NCI-H748 (cell line): Measurements from ENCODE around the gene DNAH10.
A peak's percentile ranks its signal among the peaks of the same experiment; 100 is the strongest.
"Not testable (repeated sequence)": the region's sequence is repeated elsewhere in the genome, so short reads cannot be mapped to it uniquely, and the experiment has no call there.

ENCODE experiments used
- DNase-seq: peaks from one replicate; lab custom pipeline; 2025; ENCODE audit not compliant: unreplicated experiment; lab: John Stamatoyannopoulos, UW

Gene DNAH10

GRCh38 chr12:123748161-123748560 lies 13.9 kb upstream of the DNAH10 start:
- DNase-seq, result no peak

- no peak for DNase-seq
These were observed 13.4 kb upstream of the DNAH10 start for GRCh38 chr12:123748661-123749060.

DNA sequence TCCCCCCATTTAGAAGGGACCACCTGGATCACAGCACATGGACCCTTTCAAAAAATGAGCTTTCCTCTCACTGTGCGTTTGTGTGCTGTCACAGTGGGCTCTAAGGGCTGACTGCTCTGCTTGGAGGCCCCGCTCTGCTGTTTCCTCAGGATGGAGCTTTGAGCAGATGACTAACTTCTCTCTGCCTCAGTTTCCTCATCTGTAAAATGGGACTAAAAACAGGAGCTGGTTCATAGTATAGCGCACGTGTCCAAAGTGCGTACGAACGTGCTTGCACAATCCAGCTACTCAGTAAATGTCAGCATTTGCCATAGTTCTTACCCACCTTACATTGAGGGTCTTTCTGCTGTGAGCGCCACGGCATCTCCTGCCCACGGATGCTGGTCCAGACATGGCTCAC lies 12.7 kb upstream of the DNAH10 start:
- no peak for DNase-seq

DNA sequence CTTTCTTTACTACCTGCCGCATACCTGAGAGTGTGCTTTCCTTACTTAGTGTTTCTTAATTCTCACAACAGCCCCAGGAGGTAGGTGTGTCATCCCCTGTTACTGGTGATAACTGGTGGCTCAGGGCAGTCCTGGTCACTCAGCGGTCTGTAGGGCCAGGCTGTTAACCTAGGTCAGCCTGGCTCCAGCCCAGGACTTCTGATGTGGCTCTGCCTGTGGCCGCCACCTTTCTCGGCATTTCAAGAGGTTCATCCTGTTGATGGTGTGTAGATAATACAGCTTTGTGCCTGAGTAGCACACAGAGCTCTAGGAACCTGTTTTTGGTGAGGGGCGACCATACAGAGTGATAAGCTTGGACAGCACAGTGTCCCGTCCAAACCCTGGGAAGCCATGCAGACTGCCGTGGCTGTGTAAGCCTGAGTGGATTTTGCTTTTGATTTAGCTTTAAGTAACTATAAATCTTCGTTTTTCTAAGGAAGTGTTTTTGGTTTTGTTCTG lies 11.9 kb upstream of the DNAH10 start:
- DNase-seq, result no peak

DNA sequence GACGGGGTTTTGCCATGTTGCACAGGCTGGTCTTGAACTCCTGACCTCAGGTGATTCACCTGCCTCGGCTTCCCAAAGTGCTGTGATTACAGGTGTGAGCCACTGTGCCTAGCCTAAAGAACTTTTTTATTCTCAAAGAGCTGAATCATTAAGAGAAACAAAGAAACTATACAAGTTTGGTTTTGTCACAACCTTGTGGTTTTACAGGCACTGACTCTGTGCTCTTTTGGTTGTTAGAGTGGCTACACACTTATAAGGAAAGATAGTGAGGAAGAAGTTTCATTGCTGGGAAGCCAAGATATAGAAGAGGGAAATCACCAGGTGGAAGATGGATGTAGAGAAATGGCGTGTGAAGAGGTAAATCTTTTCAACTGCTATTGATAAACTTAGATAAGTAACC lies 10.1 kb upstream of the DNAH10 start:
- no peak for DNase-seq

DNA sequence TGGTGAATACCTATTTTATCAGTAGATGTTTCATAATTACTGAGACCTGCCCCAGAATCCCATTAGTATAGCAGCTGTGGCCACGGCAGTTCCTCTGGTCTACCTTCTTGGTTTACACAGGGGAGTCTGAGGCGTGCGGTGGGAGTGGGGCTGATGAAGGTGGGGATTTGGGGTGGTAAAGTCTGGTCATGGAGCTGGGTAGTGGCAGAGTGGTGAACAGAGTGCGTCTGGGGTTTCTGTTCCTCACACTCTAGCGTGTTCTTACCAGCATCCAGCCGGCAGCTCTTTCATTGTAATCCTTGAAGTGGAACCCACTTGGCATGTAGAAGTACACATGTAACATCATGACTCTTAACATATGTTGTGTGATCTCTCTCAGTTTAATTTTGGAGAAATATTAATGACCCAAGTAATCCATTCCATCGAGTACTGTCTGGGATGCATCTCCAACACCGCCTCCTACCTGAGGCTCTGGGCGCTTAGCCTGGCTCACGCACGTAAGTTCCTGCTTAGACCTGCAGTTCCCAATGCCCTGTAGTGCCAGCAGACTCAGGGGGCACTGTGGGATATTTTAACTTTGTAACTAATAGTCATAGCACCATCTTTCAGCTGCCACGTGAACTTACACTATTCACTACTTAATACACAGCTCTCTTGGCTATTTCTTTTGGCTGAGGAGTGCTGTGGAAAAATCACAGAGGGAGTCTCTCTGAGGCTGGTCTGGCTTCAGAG lies 7.9 kb upstream of the DNAH10 start:
- no peak for DNase-seq

- no peak for DNase-seq
These were observed 4.5 kb upstream of the DNAH10 start for GRCh38 chr12:123757561-123757960.

- no peak for DNase-seq
These were observed 1.7 kb upstream of the DNAH10 start for GRCh38 chr12:123760267-123760938.

- peak; percentile 70 for DNase-seq
These were observed 583 bp downstream of the DNAH10 start for GRCh38 chr12:123762715-123763052.

- peak; percentile 60 for DNase-seq
These were observed 992 bp downstream of the DNAH10 start for GRCh38 chr12:123763093-123763492.

DNA sequence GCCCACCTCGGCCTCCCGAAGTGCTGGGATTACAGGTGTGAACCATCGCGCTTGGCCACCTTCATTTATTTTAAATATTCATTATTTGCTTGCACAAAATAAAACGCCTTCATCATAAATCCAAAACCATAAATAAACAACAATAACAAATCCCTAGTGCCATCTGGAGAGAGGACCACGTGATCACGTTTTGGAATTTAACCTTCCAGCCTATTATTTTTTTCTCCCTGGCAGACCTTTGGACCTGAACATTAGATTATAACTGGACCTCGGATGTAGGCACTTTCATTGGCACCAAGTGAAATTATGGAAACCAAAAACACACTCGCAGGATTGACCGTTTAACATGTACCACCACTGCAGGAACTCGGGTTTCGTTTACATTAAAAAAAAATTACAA lies 2.0 kb downstream of the DNAH10 start:
- no peak for DNase-seq

GRCh38 chr12:123765504-123766035 lies 3.5 kb downstream of the DNAH10 start:
- no peak for DNase-seq

GRCh38 chr12:123767613-123768012 lies 5.5 kb downstream of the DNAH10 start:
- DNase-seq, result no peak

GRCh38 chr12:123771261-123771660 lies 9.2 kb downstream of the DNAH10 start:
- DNase-seq, result no peak

DNA sequence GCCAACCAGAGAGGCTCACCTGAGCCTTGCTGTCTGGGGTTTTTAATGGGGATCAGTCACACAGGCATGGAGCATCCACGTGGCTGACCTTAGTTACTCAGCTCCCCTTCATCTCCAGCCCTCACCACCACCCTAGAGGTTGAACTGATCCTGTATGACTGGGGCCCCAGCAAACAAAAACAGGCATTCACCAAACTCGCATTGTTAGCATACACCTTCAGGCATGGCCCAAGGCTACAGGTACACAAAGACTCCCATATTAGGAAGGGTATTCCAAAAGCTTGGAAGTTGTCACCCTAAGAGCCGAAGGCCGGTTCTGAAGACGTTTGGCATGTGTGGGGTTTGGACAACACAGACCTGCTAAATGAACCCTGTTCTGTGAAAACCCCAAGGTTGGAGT lies 10.0 kb downstream of the DNAH10 start:
- no peak for DNase-seq

DNA sequence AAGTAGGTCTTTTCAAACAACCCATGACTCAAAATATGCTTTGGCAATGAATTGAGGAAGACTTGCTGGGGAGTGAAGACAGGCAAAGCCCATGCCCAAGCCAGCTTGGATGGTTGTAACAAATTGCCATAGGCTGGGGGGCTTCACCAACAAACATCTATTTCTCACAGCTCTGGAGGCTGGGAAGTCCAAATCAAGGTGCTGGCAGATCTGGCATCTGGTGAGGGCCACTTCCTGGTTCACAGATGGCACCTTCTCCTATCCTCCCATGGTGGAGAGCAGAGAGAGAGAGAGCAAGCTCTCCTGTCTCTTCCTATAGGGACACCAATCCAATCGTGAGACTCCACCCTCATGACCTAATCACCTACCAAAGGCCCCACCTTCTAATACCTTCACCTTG lies 11.3 kb downstream of the DNAH10 start:
- no peak for DNase-seq

- no peak for DNase-seq
These were observed 17.4 kb downstream of the DNAH10 start for GRCh38 chr12:123779551-123779950.

DNA sequence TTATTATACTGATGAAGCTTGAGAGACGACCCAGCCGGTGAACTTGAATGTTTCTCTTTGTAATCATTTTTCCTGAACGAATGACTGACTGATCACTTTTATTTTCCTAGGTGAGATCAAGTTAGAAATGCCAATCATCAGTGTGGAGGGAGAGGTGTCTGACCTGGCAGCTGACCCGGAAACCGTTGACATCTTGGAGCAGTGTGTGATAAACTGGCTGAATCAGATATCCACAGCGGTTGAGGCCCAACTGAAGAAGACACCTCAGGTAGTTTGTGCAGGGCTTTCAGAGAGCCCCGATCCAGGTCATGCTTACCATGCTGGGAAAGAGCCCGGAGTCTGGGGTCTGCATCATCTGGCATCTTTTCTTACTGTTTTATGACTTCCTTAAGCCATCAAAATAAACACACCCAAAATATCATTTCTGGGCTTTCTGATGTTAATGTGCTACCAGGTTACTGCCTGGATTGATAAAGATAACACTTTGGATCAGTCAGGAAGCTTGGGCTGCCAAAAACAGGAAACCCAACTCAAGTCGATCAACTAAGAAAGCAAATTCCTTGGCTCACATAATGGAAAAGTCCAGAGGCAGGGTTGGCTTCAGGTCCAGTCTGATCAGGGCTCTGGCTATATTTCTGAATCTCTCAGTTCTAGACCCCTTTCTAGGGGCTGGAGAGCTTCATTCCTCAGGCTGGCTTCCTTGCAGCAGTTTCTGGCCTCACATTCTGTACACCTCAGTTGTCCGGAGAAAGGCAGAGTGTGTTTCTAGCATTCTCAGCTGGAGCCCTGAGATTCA lies 21.1 kb downstream of the DNAH10 start:
- DNase-seq, result no peak

- no peak for DNase-seq
These were observed 25.4 kb downstream of the DNAH10 start for GRCh38 chr12:123787466-123787865.

GRCh38 chr12:123788541-123788940 lies 26.4 kb downstream of the DNAH10 start:
- DNase-seq, result no peak

GRCh38 chr12:123789422-123789821 lies 27.3 kb downstream of the DNAH10 start:
- DNase-seq, result not testable (repeated sequence)
